Neuronal stem cell (in vitro differentiated cells): ENCODE measurements around the gene CUL1.

Experiments
- DNase-seq: peaks from one replicate; pipeline ENCODE4 v3.0.0-alpha.2; 2013; ENCODE audit warnings: low spot score
- H2AFZ ChIP-seq: one replicate; pipeline ENCODE4 v1.6.1; 2013; ENCODE audit warnings: mild to moderate bottlenecking, low read length, inconsistent platforms
- H2AK5ac ChIP-seq: 2 replicates; pipeline ENCODE4 v1.6.1; 2013; ENCODE audit warnings: low read depth, mild to moderate bottlenecking, inconsistent platforms, low read length, moderate library complexity, mixed read lengths
- H2BK120ac ChIP-seq: 2 replicates; pipeline ENCODE4 v1.6.1; 2013; ENCODE audit warnings: low read depth, mild to moderate bottlenecking, inconsistent platforms, low read length, moderate library complexity, mixed read lengths
- H2BK12ac ChIP-seq: one replicate; pipeline ENCODE4 v1.6.1; 2013; ENCODE audit warnings: low read length, inconsistent platforms
- H2BK15ac ChIP-seq: 2 replicates; pipeline ENCODE4 v1.6.1; 2013; ENCODE audit warnings: mild to moderate bottlenecking, low read length, inconsistent platforms, mixed read lengths
- H2BK5ac ChIP-seq: one replicate; pipeline ENCODE4 v1.6.1; 2013; ENCODE audit warnings: inconsistent platforms, mild to moderate bottlenecking, low read length, moderate library complexity
- H3K14ac ChIP-seq: one replicate; pipeline ENCODE4 v1.6.1; 2013; ENCODE audit warnings: low read length, inconsistent platforms
- H3K18ac ChIP-seq: 2 replicates; pipeline ENCODE4 v1.6.1; 2013; ENCODE audit warnings: low read length, inconsistent platforms
- H3K23ac ChIP-seq: 2 replicates; pipeline ENCODE4 v1.6.1; 2013; ENCODE audit warnings: low read depth, mild to moderate bottlenecking, mixed read lengths, low read length, inconsistent platforms; ENCODE audit not compliant: poor library complexity
- H3K27ac ChIP-seq: replicated peaks from 3 replicates; pipeline ENCODE4 v1.5.1; 2013; ENCODE audit warnings: low read length, inconsistent platforms
- H3K27me3 ChIP-seq, 3 experiments: 2 replicates each; pipeline ENCODE4 v1.6.1; 2013; ENCODE audit warnings: low read length in 3 of 3, mild to moderate bottlenecking in 2 of 3, inconsistent platforms in 1 of 3, low read depth in 1 of 3, mixed read lengths in 1 of 3, moderate library complexity in 1 of 3; ENCODE audit not compliant: control insufficient read depth in 3 of 3, insufficient read depth in 3 of 3
- H3K36me3 ChIP-seq, 2 donors: replicated peaks in 1 of 2; 2 replicates each; pipeline ENCODE4 v1.6.1; 2013; ENCODE audit warnings: low read length in 2 of 2; ENCODE audit not compliant: control insufficient read depth in 2 of 2, insufficient read depth in 2 of 2
- H3K4ac ChIP-seq: 2 replicates; pipeline ENCODE4 v1.6.1; 2013; ENCODE audit warnings: inconsistent platforms, mild to moderate bottlenecking, low read length, moderate library complexity
- H3K4me1 ChIP-seq, 2 donors: 1 replicate in 1 of 2; 2 replicates in 1 of 2; pipeline ENCODE4 v1.6.1; 2013; ENCODE audit warnings: low read length in 2 of 2, low read depth in 1 of 2; ENCODE audit not compliant: control insufficient read depth in 2 of 2, insufficient read depth in 1 of 2
- H3K4me2 ChIP-seq: one replicate; pipeline ENCODE4 v1.6.1; 2013; ENCODE audit warnings: mild to moderate bottlenecking, low read length, inconsistent platforms; ENCODE audit not compliant: insufficient read depth, poor library complexity, severe bottlenecking
- H3K4me3 ChIP-seq, 2 donors: 2 replicates each; pipeline ENCODE4 v1.5.1; 2013; ENCODE audit warnings: low read length in 2 of 2, mild to moderate bottlenecking in 2 of 2, inconsistent platforms in 1 of 2, moderate library complexity in 1 of 2
- H3K79me1 ChIP-seq: one replicate; pipeline ENCODE4 v1.6.1; 2013; ENCODE audit warnings: low read depth, mild to moderate bottlenecking, inconsistent platforms, low read length, moderate library complexity
- H3K9ac ChIP-seq: one replicate; pipeline ENCODE4 v1.6.1; 2013; ENCODE audit warnings: mild to moderate bottlenecking, low read depth, low read length, inconsistent platforms; ENCODE audit not compliant: poor library complexity
- H3K9me3 ChIP-seq, 2 donors: replicated peaks in 1 of 2; 2 replicates each; pipeline versions ENCODE3 to v1.6.1; 2013; ENCODE audit warnings: low read length in 2 of 2, mild to moderate bottlenecking in 2 of 2, inconsistent platforms in 1 of 2, low read depth in 1 of 2, mixed read lengths in 1 of 2, moderate library complexity in 1 of 2; ENCODE audit not compliant: control insufficient read depth in 2 of 2, insufficient read depth in 1 of 2
- H4K8ac ChIP-seq: one replicate; pipeline ENCODE4 v1.6.1; 2013; ENCODE audit warnings: low read depth, mild to moderate bottlenecking, inconsistent platforms, low read length, moderate library complexity
- H4K91ac ChIP-seq: one replicate; pipeline ENCODE4 v1.6.1; 2013; ENCODE audit warnings: low read length, low read depth, mild to moderate bottlenecking, inconsistent platforms; ENCODE audit not compliant: poor library complexity
- WGBS, 2 donors: extraction: QIAGEN DNeasy Blood & Tissue Kit; methylation state at CpG; one replicate each; pipeline ENCODE4 v1.1.7; 2013; ENCODE audit warnings: missing lambda C conversion rate in 2 of 2, mixed read lengths in 1 of 2; ENCODE audit not compliant: insufficient read length in 2 of 2, insufficient replicate concordance in 1 of 2; ENCODE audit errors: extremely low coverage in 2 of 2; 5-methylcytosine and 5-hydroxymethylcytosine counted together

Gene CUL1

GRCh38 chr7:148698007-148698396 is 701 bp upstream of the CUL1 start:
- peak overlapping the region; percentile 99 for H3K9ac ChIP-seq
- no CpG with 5 or more reads among the region's 17 CpGs for WGBS, 2 donors
- H3K4me3 ChIP-seq, result peak overlapping the region; percentile 75 to 93
- peak overlapping the region; percentile 99 for H3K18ac ChIP-seq
- H3K14ac ChIP-seq, result no peak overlapping the region
- no peak overlapping the region for H2BK12ac ChIP-seq
- peak overlapping the region; percentile 94 for H2AFZ ChIP-seq
- no peaks in the 10 kb centered on the region for H3K27me3 ChIP-seq
- no peak overlapping the region for H2BK15ac ChIP-seq
- H2AK5ac ChIP-seq, result peak overlapping the region; percentile 89
- H3K4me1 ChIP-seq, result peaks cover 14 to 16% of the 10 kb centered on the region in 2 donors
- no peak overlapping the region for H4K8ac ChIP-seq
- H4K91ac ChIP-seq, result no peak overlapping the region
- H3K4me2 ChIP-seq, result peak overlapping the region; percentile 60
- DNase-seq, result no peak
- H2BK5ac ChIP-seq, result peak overlapping the region; percentile 97
- H3K36me3 ChIP-seq, result no peaks in the 10 kb centered on the region
- H3K4ac ChIP-seq, result peak overlapping the region; percentile 78
- peaks cover 7% of the 10 kb centered on the region for H3K79me1 ChIP-seq
- H3K9me3 ChIP-seq, result no peaks in the 10 kb centered on the region
- H3K23ac ChIP-seq, result peak overlapping the region; percentile 82
- H3K27ac ChIP-seq, result peak overlapping the region; percentile 85
- peak overlapping the region; percentile 75 for H2BK120ac ChIP-seq

- Histone ChIP-seq H2BK120ac (peak overlapping the region; percentile 85), H2AFZ (peak overlapping the region; percentile 94), H3K14ac (peak overlapping the region; percentile 92), H2BK12ac (no peak overlapping the region), H3K4me1 (peaks cover 15 to 16% of the 10 kb centered on the region in 2 donors), H2AK5ac (peak overlapping the region; percentile 92), H3K4ac (peak overlapping the region; percentile 76), H2BK15ac (peak overlapping the region; percentile 89), H4K8ac (peak overlapping the region; percentile 72), H3K9ac (peak overlapping the region; percentile 99), H3K18ac (peak overlapping the region; percentile 99), H3K23ac (peak overlapping the region; percentile 94), H3K79me1 (peaks cover 7% of the 10 kb centered on the region), H3K4me3 (peak overlapping the region; percentile 75 to 93), H4K91ac (peak overlapping the region; percentile 70), H3K9me3 (no peaks in the 10 kb centered on the region), H2BK5ac (peak overlapping the region; percentile 97), H3K36me3 (no peaks in the 10 kb centered on the region), H3K27me3 (no peaks in the 10 kb centered on the region), H3K4me2 (peak overlapping the region; percentile 61), H3K27ac (peak overlapping the region; percentile 85)
- no CpG with 5 or more reads among the region's 107 CpGs for WGBS, 2 donors
- peak; percentile 24 for DNase-seq
Measured at GRCh38 chr7:148699024-148699781, 500 bp downstream of the CUL1 start.

GRCh38 chr7:148699782-148700629 is 1.3 kb downstream of the CUL1 start:
- Histone ChIP-seq H3K4me3 (peak overlapping the region; percentile 75 to 93), H3K4ac (no peak overlapping the region), H3K4me2 (peak overlapping the region; percentile 72), H3K18ac (no peak overlapping the region), H3K9me3 (no peaks in the 10 kb centered on the region), H3K79me1 (peaks cover 7% of the 10 kb centered on the region), H3K36me3 (no peaks in the 10 kb centered on the region), H4K8ac (no peak overlapping the region), H3K27me3 (no peaks in the 10 kb centered on the region), H3K23ac (peak overlapping the region; percentile 94), H3K27ac (peak overlapping the region; percentile 85), H3K9ac (peak overlapping the region; percentile 99), H4K91ac (no peak overlapping the region), H2AK5ac (peak overlapping the region; percentile 92), H2BK12ac (no peak overlapping the region), H2BK5ac (peak overlapping the region; percentile 97), H3K4me1 (peaks cover 15 to 16% of the 10 kb centered on the region in 2 donors), H2AFZ (peak overlapping the region; percentile 94), H3K14ac (no peak overlapping the region), H2BK120ac (peak overlapping the region; percentile 85), H2BK15ac (no peak overlapping the region)
- no CpG with 5 or more reads among the region's 36 CpGs for WGBS, 2 donors
- DNase-seq, result peak; percentile 62

- Histone ChIP-seq H3K4ac (no peak overlapping the region), H2AK5ac (no peak overlapping the region), H3K36me3 (no peaks in the 10 kb centered on the region), H2AFZ (no peak overlapping the region), H3K9ac (no peak overlapping the region), H3K14ac (no peak overlapping the region), H3K27me3 (no peaks in the 10 kb centered on the region), H2BK120ac (no peak overlapping the region), H3K27ac (no peak overlapping the region), H2BK12ac (no peak overlapping the region), H4K8ac (no peak overlapping the region), H3K18ac (no peak overlapping the region), H4K91ac (no peak overlapping the region), H3K4me2 (peak overlapping the region; percentile 62), H3K4me3 (peak overlapping the region in 1 of 2 donors; percentile 75), H3K79me1 (peaks cover 7% of the 10 kb centered on the region), H2BK5ac (no peak overlapping the region), H3K23ac (no peak overlapping the region), H3K9me3 (no peaks in the 10 kb centered on the region), H3K4me1 (peaks cover 16 to 18% of the 10 kb centered on the region in 2 donors), H2BK15ac (no peak overlapping the region)
- no peak for DNase-seq
- no CpG with 5 or more reads among the region's 3 CpGs for WGBS, 2 donors
Measured at GRCh38 chr7:148700661-148701064, 2.0 kb downstream of the CUL1 start.
